ENCODE results near the gene CCL2.

DNA sequence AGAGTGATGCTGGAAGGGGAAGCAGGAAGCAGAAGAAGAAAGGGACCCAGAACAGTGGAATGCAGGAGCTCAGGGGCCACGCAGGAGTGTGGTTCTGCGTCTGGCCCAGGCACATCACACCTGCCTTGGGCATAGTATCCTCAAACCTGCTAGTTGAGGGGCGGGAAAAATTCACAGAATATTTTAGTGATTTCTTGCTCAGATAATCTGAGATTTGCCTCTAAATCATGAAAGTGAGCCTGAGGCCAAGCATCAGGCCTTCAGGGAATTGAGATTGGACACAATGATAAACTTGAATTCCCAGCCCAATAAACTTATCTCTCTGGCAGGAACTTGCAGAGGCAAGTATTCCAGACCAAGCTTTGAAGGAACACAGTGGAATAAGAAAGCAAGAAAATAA is 48.5 kb upstream of the CCL2 start:
- no peak for TF ChIP-seq GATA2 (IDR thresholded peaks at IDR 0.05; ENCODE audit: low read depth, low read length)
- TF ChIP-seq GATA3 (IDR thresholded peaks at IDR 0.05; ENCODE audit: low read depth, low read length), result no peak
